ENCODE results near the gene ADGRG1.
"Not testable (repeated sequence)": the region's sequence is repeated elsewhere in the genome, so short reads cannot be mapped to it uniquely, and the experiment has no call there.

ADGRG1 gene

DNA sequence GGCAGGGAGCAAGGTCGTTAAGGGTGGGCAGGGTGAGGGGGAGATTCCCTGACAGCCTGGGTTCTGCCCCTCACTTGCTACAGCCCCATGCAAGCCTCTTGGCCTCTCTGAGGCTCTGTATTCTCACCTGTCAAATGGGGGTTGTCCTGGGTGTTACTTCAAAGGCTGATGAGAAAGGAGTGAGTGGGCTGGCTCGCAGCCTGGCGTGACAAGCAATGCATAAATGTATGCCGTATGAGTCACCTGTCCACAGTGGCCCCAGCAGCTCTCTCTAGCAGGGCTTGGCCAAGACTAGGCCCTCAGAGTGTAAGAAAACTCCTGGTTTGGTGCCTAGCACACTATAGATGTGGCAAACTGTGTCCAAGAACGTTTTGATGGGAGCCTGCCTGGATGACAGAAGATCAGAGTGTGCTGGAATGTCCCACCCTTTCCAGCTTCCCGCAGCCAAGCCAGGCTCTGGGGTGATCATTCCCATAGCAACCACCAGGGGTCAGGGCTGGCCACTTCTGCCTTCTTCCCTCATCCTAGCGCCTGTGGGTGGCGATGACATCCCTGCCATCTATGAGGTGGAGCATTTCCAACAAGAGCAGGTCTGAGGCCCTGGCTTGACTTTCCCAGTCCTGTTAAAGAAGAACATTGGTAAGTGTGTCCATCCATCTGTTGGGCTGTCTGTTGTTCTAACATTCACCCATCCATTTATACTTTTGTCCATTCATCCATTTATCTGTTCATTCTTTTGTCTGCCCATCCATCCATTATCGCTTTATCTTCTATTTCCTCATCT, 37.2 kb upstream of the ADGRG1 start:
- FAIRE-seq (no peak), DNase-seq (ENCODE audit: insufficient read length, low spot score) (no peak)
- TF ChIP-seq CTCF (IDR thresholded peaks at IDR 0.05; ENCODE audit: insufficient read depth, missing control alignments): peak; percentile 65

GRCh38 chr16:57591870-57592485, 36.5 kb upstream of the ADGRG1 start:
- DNase-seq (ENCODE audit: insufficient read length, low spot score): no peak
- no peak for FAIRE-seq
- no peak for TF ChIP-seq CTCF (IDR thresholded peaks at IDR 0.05; ENCODE audit: insufficient read depth, missing control alignments)

DNA sequence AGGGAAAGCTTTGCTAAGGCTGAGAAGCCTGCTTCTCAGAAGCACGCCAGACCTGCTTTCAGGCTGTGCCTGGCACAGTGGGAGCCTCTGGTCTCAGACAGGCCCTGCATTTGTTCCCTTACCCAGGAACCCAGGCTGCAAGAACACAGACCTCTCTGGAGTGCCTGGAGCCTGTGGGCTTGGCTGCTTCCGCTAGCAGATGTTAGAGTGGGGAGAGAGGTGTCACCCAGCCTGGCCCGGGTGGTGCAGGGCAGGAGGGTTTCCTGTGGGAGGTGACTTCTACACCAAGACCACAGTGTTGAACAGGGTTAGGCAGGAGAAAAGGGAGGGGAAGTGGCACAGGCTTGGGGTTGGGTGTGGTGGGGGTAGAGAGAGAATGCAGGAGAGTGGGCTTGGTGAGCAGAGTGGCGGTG, 35.8 kb upstream of the ADGRG1 start:
- FAIRE-seq: no peak
- DNase-seq (ENCODE audit: insufficient read length, low spot score): no peak
- TF ChIP-seq CTCF (IDR thresholded peaks at IDR 0.05; ENCODE audit: insufficient read depth, missing control alignments): no peak

- no peak for TF ChIP-seq CTCF (IDR thresholded peaks at IDR 0.05; ENCODE audit: insufficient read depth, missing control alignments)
- FAIRE-seq (no peak), DNase-seq (ENCODE audit: insufficient read length, low spot score) (no peak)
Measured at GRCh38 chr16:57593021-57593420, 35.4 kb upstream of the ADGRG1 start.

GRCh38 chr16:57593990-57594389, 34.4 kb upstream of the ADGRG1 start:
- FAIRE-seq (no peak), DNase-seq (ENCODE audit: insufficient read length, low spot score) (no peak)
- TF ChIP-seq CTCF (IDR thresholded peaks at IDR 0.05; ENCODE audit: insufficient read depth, missing control alignments): no peak

- DNase-seq (ENCODE audit: insufficient read length, low spot score) (no peak), FAIRE-seq (no peak)
- TF ChIP-seq CTCF (IDR thresholded peaks at IDR 0.05; ENCODE audit: insufficient read depth, missing control alignments): no peak
Measured at GRCh38 chr16:57594531-57595031, 33.8 kb upstream of the ADGRG1 start.

DNA sequence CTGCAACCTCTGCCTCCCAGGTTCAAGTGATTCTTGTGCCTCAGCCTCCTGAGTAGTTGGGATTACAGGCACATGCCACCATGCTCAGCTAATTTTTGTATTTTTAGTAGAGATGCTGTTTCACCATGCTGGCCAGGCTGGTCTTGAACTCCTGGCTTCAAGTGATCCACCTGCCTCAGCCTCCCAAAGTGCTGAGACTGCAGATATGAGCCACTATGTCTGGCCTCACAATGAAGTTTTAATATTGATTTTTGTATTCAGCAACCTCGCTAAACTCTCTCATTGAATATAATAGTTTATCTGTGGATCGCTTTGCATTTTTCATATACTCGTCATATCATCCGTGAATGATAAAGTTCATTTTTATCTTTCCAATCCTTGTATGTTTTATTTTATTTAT, 32.2 kb upstream of the ADGRG1 start:
- not testable (repeated sequence) for FAIRE-seq

More for the DNA sequence above, 32.2 kb upstream of the ADGRG1 start:
- DNase-seq (ENCODE audit: insufficient read length, low spot score): not testable (repeated sequence)

Measured in D721Med (cell line).